ENCODE measurements around the gene NAA20. TPM values are rescaled to one million over a fixed set of nuclear protein-coding genes. Genes with fewer than 3 reads are reported as not detected.

The NAA20 gene
- polyA plus RNA-seq, 3 donors: 39.4 to 103 (median 94.0) TPM

DNA sequence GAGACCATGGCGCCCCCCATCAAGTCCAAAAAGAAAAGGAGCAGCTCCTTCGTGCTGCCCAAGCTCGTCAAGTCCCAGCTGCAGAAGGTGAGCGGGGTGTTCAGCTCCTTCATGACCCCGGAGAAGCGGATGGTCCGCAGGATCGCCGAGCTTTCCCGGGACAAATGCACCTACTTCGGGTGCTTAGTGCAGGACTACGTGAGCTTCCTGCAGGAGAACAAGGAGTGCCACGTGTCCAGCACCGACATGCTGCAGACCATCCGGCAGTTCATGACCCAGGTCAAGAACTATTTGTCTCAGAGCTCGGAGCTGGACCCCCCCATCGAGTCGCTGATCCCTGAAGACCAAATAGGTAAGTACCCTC lies 41.7 kb upstream of the NAA20 start:
- TF ChIP-seq, protein P1, sequence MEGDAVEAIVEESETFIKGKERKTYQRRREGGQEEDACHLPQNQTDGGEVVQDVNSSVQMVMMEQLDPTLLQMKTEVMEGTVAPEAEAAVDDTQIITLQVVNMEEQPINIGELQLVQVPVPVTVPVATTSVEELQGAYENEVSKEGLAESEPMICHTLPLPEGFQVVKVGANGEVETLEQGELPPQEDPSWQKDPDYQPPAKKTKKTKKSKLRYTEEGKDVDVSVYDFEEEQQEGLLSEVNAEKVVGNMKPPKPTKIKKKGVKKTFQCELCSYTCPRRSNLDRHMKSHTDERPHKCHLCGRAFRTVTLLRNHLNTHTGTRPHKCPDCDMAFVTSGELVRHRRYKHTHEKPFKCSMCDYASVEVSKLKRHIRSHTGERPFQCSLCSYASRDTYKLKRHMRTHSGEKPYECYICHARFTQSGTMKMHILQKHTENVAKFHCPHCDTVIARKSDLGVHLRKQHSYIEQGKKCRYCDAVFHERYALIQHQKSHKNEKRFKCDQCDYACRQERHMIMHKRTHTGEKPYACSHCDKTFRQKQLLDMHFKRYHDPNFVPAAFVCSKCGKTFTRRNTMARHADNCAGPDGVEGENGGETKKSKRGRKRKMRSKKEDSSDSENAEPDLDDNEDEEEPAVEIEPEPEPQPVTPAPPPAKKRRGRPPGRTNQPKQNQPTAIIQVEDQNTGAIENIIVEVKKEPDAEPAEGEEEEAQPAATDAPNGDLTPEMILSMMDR (IDR thresholded peaks at IDR 0.05): no peak
- Mint-ChIP-seq H3K9me3 (peaks cover 0 to 2% (median 0%) of the 10 kb centered on the region in 7 donors), H3K36me3 (peaks cover 50 to 68% of the 10 kb centered on the region in 2 donors), H3K4me3 (peak overlapping the region; percentile 65 to 76), H3K4me1 (peaks cover 87% of the 10 kb centered on the region), H3K27me3 (ENCODE audit: low read depth in 3 of 3) (peaks cover 0 to 1% (median 0%) of the 10 kb centered on the region in 3 donors), H3K27ac (peak overlapping the region; percentile 86 to 97 (median 93))
- WGBS (ENCODE audit: insufficient coverage): 86% methylated on average over 15 of the region's 18 CpGs
- Histone ChIP-seq H3K79me2 (ENCODE audit: insufficient read depth, low read length) (peaks cover 57% of the 10 kb centered on the region), H3K4me2 (replicated peaks; ENCODE audit: extremely low read depth, low read length, poor library complexity, severe bottlenecking) (peak overlapping the region; percentile 77), H3K4me3 (replicated peaks in 1 of 3; ENCODE audit: low read depth in 2 of 3, low read length in 3 of 3) (peak overlapping the region; percentile 14 to 69 (median 55)), H3K9ac (ENCODE audit: insufficient read depth, low read length, poor library complexity, severe bottlenecking) (peak overlapping the region; percentile 58), H3K27ac (ENCODE audit: low read depth in 1 of 2, low read length in 2 of 2) (peak overlapping the region; percentile 85 to 89), H3K36me3 (replicated peaks in 1 of 2; ENCODE audit: control insufficient read depth in 1 of 2, insufficient read depth in 2 of 2, low read length in 2 of 2) (peaks cover 20 to 52% of the 10 kb centered on the region in 2 donors), H2AFZ (ENCODE audit: insufficient read depth, low read depth, low read length, poor library complexity, severe bottlenecking) (peak overlapping the region; percentile 52), H3K9me3 (replicated peaks in 1 of 2; ENCODE audit: control insufficient read depth in 1 of 2, insufficient read depth in 1 of 2, low read length in 2 of 2) (no peaks in the 10 kb centered on the region), H4K20me1 (ENCODE audit: insufficient read depth, low read length) (peaks cover 21% of the 10 kb centered on the region), H3K27me3 (ENCODE audit: control insufficient read depth in 2 of 2, insufficient read depth in 2 of 2, low read length in 2 of 2) (no peaks in the 10 kb centered on the region), H3K4me1 (ENCODE audit: control insufficient read depth in 1 of 2, insufficient read depth in 2 of 2, low read length in 2 of 2) (peaks cover 82 to 90% of the 10 kb centered on the region in 2 donors)
- no peak for DNase-seq
- intact Hi-C loops (cut with micrococcal nuclease): loop anchor here in 1 of 2 donors (5.0 kb wide), 2 partner anchors 38 to 68 kb away; no protein-coding TSS in a partner anchor

DNA sequence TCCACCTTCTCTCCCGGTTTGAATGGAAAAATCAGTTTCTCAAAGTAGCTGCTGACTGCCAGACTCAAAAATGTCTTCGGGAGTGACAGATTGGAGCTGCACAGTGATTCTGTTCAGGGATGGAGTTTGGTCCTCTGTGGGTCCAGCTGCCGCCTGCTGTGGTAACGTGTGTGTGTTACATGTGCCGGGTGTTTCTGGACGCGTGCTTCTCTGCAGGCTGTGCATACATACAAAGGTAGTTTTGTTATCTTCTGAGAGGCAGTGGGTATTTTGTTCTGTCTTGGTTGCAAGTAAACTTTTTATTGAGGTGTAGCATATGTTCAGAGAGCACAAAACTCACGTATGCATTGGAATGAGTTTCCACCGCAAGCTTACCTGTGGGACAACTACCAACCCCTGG lies 41.3 kb upstream of the NAA20 start:
- H3K4me3 ChIP-seq (replicated peaks in 1 of 3; ENCODE audit: low read depth in 2 of 3, low read length in 3 of 3): peak overlapping the region; percentile 14 to 69 (median 55)
- H3K79me2 ChIP-seq (ENCODE audit: insufficient read depth, low read length): peaks cover 62% of the 10 kb centered on the region
- DNase-seq: no peak
- H4K20me1 ChIP-seq (ENCODE audit: insufficient read depth, low read length): peaks cover 26% of the 10 kb centered on the region
- TF ChIP-seq, protein P1 (IDR thresholded peaks at IDR 0.05): no peak
- peak overlapping the region; percentile 77 for H3K4me2 ChIP-seq (replicated peaks; ENCODE audit: extremely low read depth, low read length, poor library complexity, severe bottlenecking)
- H3K27me3 Mint-ChIP-seq (ENCODE audit: low read depth in 3 of 3): peaks cover 0 to 2% (median 1%) of the 10 kb centered on the region in 3 donors
- H3K9me3 Mint-ChIP-seq: peaks cover 0 to 2% (median 0%) of the 10 kb centered on the region in 7 donors
- H3K27me3 ChIP-seq (ENCODE audit: control insufficient read depth in 2 of 2, insufficient read depth in 2 of 2, low read length in 2 of 2): no peaks in the 10 kb centered on the region
- peak overlapping the region; percentile 49 for H3K9ac ChIP-seq (ENCODE audit: insufficient read depth, low read length, poor library complexity, severe bottlenecking)
- H3K36me3 ChIP-seq (replicated peaks in 1 of 2; ENCODE audit: control insufficient read depth in 1 of 2, insufficient read depth in 2 of 2, low read length in 2 of 2): peaks cover 24 to 57% of the 10 kb centered on the region in 2 donors
- 63% methylated on average over 7 of the region's 9 CpGs for WGBS (ENCODE audit: insufficient coverage)
- H3K27ac ChIP-seq (ENCODE audit: low read depth in 1 of 2, low read length in 2 of 2): peak overlapping the region; percentile 85 to 89
- H3K4me3 Mint-ChIP-seq: peak overlapping the region; percentile 65 to 76
- H3K36me3 Mint-ChIP-seq: peaks cover 52 to 72% of the 10 kb centered on the region in 2 donors
- no peak overlapping the region for H2AFZ ChIP-seq (ENCODE audit: insufficient read depth, low read depth, low read length, poor library complexity, severe bottlenecking)
- intact Hi-C loops (cut with micrococcal nuclease): loop anchor here in 1 of 2 donors (5.0 kb wide), 2 partner anchors 39 to 69 kb away; no protein-coding TSS in a partner anchor
- H3K4me1 Mint-ChIP-seq: peaks cover 85% of the 10 kb centered on the region
- peaks cover 77 to 85% of the 10 kb centered on the region in 2 donors for H3K4me1 ChIP-seq (ENCODE audit: control insufficient read depth in 1 of 2, insufficient read depth in 2 of 2, low read length in 2 of 2)
- peak overlapping the region; percentile 86 to 97 (median 93) for H3K27ac Mint-ChIP-seq
- no peaks in the 10 kb centered on the region for H3K9me3 ChIP-seq (replicated peaks in 1 of 2; ENCODE audit: control insufficient read depth in 1 of 2, insufficient read depth in 1 of 2, low read length in 2 of 2)
